Testis (tissue), 3 donors: ENCODE measurements around the gene COQ7. TPM values are rescaled to one million over a fixed set of nuclear protein-coding genes. Genes with fewer than 3 reads are reported as not detected.

Experiments
- DNase-seq: peaks from one replicate; pipeline ENCODE4 v3.0.0-alpha.2; 2019
- H3K27ac ChIP-seq, 2 donors: fragments of 200-600 bp; sonication (generic); one replicate each; pipeline ENCODE4 v1.5.1; 2019
- H3K27me3 ChIP-seq: fragments of 200-600 bp; sonication (generic); one replicate; pipeline ENCODE4 v1.5.1; 2019
- H3K36me3 ChIP-seq: fragments of 200-600 bp; sonication (generic); one replicate; pipeline ENCODE4 v1.5.1; 2017; ENCODE audit warnings: low read depth; ENCODE audit errors: missing control alignments
- H3K4me1 ChIP-seq: fragments of 200-600 bp; sonication (generic); one replicate; pipeline ENCODE4 v1.5.1; 2019
- H3K4me3 ChIP-seq, 2 donors: fragments of 200-600 bp; sonication (generic); one replicate each; pipeline ENCODE4 v1.5.1; 2017 to 2019
- H3K9me3 ChIP-seq: fragments of 200-600 bp; sonication (generic); one replicate; pipeline ENCODE4 v1.5.1; 2017
- POLR2A ChIP-seq: fragments of 450-650 bp; IDR thresholded peaks from one replicate; pipeline ENCODE4 v1.6.1; 2017; ENCODE audit warnings: antibody characterized with exemption, mild to moderate bottlenecking, moderate library complexity
- WGBS, 2 donors: methylation state at CpG; one replicate each; pipeline ENCODE4 v1.1.5; 2018; 5-methylcytosine and 5-hydroxymethylcytosine counted together
- intact Hi-C: fragments of 100-400 bp; cut with DNase I; formaldehyde crosslinking; loops from one replicate; pipeline ENCODE4 v1.15.1; 2023; ENCODE audit warnings: low total_unique reads
- polyA plus RNA-seq: library from polyadenylated mRNA; stranded (reverse); fragments of 350-450 nt; fragmentation: Illumina TruSeq; extraction: RNeasy Lipid Tissue Mini Kit (QIAGEN cat#74804); gene quantifications from one replicate; pipeline ENCODE4 v1.2.3, GENCODE V29; 2014; ENCODE audit warnings: low read depth, low replicate concordance; ENCODE audit not compliant: insufficient read depth
- total RNA-seq, 2 donors: library from RNA; depleted of rRNA; stranded (reverse); fragments of >200 nt; gene quantifications; one replicate each; pipeline ENCODE4 v1.2.3, GENCODE V29; 2016
- TF ChIP-seq, protein P1 (sequence below), 3 experiments: fragments of 450-650 bp in 2 of 3; fragments of 200-600 bp in 1 of 3; sonication (generic) in 1 of 3; IDR thresholded peaks; one replicate each; pipeline ENCODE4 v1.5.1; 2016 to 2019; ENCODE audit warnings: antibody characterized with exemption in 3 of 3, mild to moderate bottlenecking in 2 of 3, moderate library complexity in 1 of 3

Gene COQ7
- total and polyA plus RNA-seq, 3 donors from 2014 or later: 42.0 to 58.4 (median 53.6) TPM

- Histone ChIP-seq H3K4me1 (no peaks in the 10 kb centered on the region), H3K27me3 (no peaks in the 10 kb centered on the region), H3K36me3 (no peaks in the 10 kb centered on the region), H3K9me3 (no peaks in the 10 kb centered on the region), H3K4me3 (no peak overlapping the region), H3K27ac (no peak overlapping the region)
- WGBS, 2 donors: 70 to 77% methylated on average over 11 of the region's 11 CpGs
- DNase-seq: no peak
- intact Hi-C loops: no loop called here
- no peak for TF ChIP-seq POLR2A
- TF ChIP-seq, protein P1, sequence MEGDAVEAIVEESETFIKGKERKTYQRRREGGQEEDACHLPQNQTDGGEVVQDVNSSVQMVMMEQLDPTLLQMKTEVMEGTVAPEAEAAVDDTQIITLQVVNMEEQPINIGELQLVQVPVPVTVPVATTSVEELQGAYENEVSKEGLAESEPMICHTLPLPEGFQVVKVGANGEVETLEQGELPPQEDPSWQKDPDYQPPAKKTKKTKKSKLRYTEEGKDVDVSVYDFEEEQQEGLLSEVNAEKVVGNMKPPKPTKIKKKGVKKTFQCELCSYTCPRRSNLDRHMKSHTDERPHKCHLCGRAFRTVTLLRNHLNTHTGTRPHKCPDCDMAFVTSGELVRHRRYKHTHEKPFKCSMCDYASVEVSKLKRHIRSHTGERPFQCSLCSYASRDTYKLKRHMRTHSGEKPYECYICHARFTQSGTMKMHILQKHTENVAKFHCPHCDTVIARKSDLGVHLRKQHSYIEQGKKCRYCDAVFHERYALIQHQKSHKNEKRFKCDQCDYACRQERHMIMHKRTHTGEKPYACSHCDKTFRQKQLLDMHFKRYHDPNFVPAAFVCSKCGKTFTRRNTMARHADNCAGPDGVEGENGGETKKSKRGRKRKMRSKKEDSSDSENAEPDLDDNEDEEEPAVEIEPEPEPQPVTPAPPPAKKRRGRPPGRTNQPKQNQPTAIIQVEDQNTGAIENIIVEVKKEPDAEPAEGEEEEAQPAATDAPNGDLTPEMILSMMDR (IDR thresholded peaks at IDR 0.05): no peak
Measured at GRCh38 chr16:19105891-19106624, 38.6 kb downstream of the COQ7 start.

DNA sequence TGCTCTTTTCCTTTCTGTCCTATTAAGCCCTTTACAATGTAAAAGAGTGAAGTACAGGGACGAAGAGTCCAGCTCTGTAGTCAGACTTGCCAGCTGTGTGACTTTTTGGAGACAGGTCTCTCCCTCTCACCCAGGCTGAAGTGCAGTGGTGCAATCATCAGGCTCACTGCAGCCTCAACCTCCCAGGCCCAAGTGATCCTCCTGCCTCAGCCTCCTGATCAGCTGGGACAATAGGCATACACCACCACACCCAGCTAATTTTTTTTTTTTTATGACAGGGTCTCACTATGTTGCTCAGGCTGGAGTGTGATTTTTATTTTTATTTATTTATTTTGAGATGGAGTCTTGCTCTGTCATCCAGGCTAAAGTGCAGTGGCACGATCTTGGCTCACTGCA lies 39.2 kb downstream of the COQ7 start:
- DNase-seq: no peak
- Histone ChIP-seq H3K4me3 (no peak overlapping the region), H3K36me3 (no peaks in the 10 kb centered on the region), H3K9me3 (no peaks in the 10 kb centered on the region), H3K27ac (no peak overlapping the region), H3K27me3 (no peaks in the 10 kb centered on the region), H3K4me1 (no peaks in the 10 kb centered on the region)
- intact Hi-C loops: no loop called here
- 86 to 96% methylated on average over 2 of the region's 2 CpGs for WGBS, 2 donors
- TF ChIP-seq, protein P1 (IDR thresholded peaks at IDR 0.05): no peak
- no peak for TF ChIP-seq POLR2A

- WGBS, 2 donors: 81 to 89% methylated on average over 9 of the region's 9 CpGs
- Histone ChIP-seq H3K4me1 (no peaks in the 10 kb centered on the region), H3K36me3 (no peaks in the 10 kb centered on the region), H3K27ac (no peak overlapping the region), H3K4me3 (no peak overlapping the region), H3K27me3 (no peaks in the 10 kb centered on the region), H3K9me3 (no peaks in the 10 kb centered on the region)
- no peak for TF ChIP-seq POLR2A
- TF ChIP-seq, protein P1 (IDR thresholded peaks at IDR 0.05): no peak
- intact Hi-C loops: no loop called here
- DNase-seq: no peak
Measured at GRCh38 chr16:19108409-19109287, 41.2 kb downstream of the COQ7 start.

GRCh38 chr16:19109288-19109664 lies 41.9 kb downstream of the COQ7 start:
- TF ChIP-seq POLR2A: no peak
- TF ChIP-seq, protein P1 (IDR thresholded peaks at IDR 0.05): no peak
- Histone ChIP-seq H3K4me3 (no peak overlapping the region), H3K27me3 (no peaks in the 10 kb centered on the region), H3K27ac (no peak overlapping the region), H3K9me3 (no peaks in the 10 kb centered on the region), H3K36me3 (no peaks in the 10 kb centered on the region), H3K4me1 (no peaks in the 10 kb centered on the region)
- 90 to 96% methylated on average over 4 of the region's 4 CpGs for WGBS, 2 donors
- intact Hi-C loops: no loop called here
- DNase-seq: no peak
